GM18499 (cell line): Measurements from ENCODE around the gene S100A7.
"Not testable (repeated sequence)": the region's sequence is repeated elsewhere in the genome, so short reads cannot be mapped to it uniquely, and the experiment has no call there.

Experiments
- ATAC-seq: cut with Tn5 transposase; IDR thresholded peaks from one replicate; pipeline ENCODE4 v1.9.1; 2021; ENCODE audit warnings: moderate number of reproducible peaks; ENCODE audit not compliant: insufficient read depth, unreplicated experiment

The S100A7 gene

DNA sequence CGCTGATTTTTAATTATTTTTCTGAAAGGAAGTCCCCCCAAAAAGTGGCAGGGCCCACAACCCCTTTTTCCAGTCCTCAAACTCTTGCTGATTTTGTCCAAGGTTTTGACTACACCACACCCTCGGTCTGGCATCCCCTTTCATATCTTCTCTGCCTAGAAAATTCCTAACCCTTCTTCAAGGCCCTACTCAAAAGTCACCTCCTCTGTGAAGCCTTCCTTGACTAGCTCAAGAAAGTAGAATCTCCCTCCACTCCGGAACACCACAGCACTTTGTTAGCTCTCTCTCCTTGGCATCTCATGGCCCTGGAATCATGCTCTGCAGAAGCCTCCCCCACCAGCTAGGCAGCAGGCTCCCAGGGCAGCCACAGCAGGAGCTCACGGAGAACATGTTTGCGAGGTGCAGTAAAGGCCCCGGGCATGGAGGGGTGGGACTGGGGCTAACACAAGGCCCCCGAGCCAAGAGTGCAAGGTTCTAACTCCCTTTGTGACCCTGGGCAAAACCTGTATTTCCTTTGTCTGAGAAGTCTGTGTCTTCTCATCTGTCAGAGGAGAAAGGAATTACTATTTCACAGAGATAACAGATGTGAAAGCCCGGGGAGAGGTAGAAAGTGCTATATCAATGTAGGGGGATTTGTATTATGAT, 17.7 kb upstream of the S100A7 start:
- ATAC-seq, result no peak

DNA sequence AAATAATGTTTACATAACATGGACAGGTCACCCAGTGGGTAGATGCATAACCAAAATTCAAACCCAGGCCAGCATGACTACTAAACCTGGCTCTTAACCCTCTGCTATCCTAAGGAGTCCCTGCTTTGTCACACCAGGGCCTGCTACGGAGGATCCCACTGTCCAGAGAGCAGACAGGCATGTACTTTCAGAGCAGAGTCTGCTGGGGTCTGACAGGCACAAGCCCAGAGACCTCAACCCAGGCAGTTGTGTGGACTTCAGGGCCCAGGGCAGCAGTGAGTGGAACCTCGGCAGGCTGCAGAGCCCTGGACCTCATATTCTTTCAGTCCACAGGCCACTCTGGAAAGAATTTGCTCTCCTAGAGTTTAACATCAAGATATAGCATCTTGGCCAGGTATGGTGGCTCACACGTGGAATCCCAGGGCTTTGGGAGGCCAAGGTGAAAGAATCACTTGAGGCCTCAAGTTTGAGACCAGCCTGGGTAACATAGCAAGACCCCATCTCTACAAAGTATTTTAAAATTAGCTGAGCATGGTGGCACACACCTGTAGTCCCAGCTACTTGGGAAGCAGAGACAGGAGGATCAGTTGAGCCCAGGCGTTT, 16.1 kb upstream of the S100A7 start:
- no peak for ATAC-seq

DNA sequence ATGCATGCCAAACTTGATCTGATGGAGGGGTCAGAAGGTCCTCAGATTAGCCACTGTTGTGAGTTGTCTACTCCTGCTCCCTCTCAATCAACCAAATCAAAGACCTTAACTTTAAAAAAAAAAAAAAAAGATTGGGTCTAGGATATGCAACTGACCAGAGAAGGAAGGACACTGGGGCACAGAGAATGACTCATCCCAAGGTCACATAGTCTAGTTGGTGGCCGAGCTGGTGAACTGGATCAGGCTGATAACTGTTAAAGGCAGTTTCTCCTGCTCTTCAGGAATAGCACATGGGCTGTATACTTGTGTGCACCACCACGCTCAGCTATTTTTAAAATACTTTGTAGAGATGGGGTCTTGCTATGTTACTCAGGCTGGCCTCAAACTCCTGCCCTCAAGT, 14.8 kb upstream of the S100A7 start:
- ATAC-seq, result no peak

GRCh38 chr1:153474347-153474746, 13.9 kb upstream of the S100A7 start:
- ATAC-seq, result no peak

GRCh38 chr1:153470707-153471106, 10.3 kb upstream of the S100A7 start:
- ATAC-seq, result no peak

GRCh38 chr1:153466908-153467307, 6.5 kb upstream of the S100A7 start:
- no peak for ATAC-seq

- ATAC-seq, result no peak
Measured at GRCh38 chr1:153465811-153466636, 5.6 kb upstream of the S100A7 start.

DNA sequence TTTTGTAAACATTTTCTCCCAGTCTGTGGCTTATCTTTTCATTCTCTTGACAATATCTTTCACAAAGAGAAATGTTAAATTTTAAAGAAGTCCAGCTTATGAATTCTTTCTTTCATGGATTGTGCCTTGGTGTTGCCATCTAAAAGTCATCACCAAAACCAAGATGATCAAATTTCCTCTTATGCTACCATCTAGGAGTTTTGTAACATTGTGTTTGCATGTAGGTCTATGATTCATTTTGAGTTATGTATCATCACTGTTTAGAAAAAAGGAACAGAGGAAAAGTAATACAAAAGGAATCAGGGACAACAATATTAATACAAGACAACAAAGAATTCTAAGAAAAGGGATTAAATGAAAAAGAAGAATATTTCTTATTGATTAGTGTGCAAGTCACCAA, 2.3 kb upstream of the S100A7 start:
- not testable (repeated sequence) for ATAC-seq

DNA sequence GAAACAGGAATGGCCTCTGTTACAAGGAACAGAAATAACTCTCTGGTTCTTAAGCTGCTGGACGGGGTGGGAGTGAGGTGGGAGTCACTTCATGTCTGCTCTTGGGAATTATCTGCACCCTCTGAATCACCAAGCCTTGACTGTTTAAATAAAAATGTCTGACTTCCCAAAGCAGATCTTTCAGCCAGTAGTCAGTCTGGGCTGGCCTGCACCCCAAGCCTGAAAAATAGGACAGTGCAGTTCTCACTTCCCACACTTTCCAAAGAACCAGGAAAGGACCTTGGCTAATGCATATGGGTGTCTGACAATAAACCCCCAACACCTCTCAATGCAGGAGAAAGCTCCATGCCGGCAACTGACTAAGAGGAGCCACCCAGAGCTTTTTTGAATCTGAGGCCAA, 796 bp downstream of the S100A7 start:
- ATAC-seq, result no peak

DNA sequence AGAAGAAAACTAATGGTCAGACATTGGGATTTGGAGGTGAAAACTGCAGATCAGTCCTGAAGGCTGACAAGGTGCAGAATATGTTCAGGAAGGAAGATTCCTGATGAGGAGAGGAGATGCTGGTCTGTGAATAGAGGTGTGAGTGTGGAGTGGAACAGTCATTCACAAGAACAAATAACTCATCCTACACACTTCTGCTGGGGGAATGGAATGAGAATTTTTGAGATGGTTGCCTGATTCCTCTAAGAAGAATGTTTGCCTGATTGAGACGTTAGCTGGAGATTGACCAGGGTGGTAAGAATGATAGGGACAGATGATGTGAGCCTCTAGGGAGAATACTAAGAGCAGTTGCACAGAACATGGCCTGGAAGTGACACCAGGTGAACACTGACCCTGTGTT, 4.1 kb downstream of the S100A7 start:
- no peak for ATAC-seq

- ATAC-seq, result not testable (repeated sequence)
Measured at GRCh38 chr1:153448851-153449250, 11.6 kb downstream of the S100A7 start.

DNA sequence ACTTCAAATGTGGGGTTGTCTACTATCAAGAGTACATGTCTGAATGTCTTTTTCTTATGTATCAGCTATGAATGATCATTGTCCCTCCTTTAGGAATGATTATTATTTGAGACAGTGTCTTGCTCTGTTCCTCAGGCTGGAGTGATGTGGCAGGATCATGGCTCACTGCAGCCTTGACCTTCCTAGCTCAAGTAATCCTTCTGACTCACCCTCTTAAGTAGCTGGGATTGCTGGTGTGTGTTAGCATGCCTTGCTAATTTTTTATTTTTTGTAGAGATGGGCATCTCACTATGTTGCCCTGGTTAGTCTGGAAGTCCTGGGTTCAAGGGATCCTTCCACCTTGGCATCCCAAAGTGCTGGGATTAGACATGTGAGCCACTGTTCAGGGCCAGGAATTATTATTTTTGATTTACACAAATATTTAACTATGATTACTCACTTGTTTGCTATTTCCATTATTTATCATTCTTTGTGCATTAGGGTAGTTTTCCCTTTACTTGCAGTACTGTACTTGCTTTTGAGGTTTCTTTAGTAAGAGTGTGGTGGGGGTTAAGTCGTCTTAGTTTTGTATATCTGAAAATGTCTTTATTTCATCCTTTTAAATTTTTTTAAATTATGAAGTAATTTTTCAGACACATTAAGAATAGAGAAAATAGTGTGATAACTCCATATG, 12.8 kb downstream of the S100A7 start:
- ATAC-seq, result no peak

GRCh38 chr1:153444078-153444477, 16.4 kb downstream of the S100A7 start:
- ATAC-seq, result no peak

DNA sequence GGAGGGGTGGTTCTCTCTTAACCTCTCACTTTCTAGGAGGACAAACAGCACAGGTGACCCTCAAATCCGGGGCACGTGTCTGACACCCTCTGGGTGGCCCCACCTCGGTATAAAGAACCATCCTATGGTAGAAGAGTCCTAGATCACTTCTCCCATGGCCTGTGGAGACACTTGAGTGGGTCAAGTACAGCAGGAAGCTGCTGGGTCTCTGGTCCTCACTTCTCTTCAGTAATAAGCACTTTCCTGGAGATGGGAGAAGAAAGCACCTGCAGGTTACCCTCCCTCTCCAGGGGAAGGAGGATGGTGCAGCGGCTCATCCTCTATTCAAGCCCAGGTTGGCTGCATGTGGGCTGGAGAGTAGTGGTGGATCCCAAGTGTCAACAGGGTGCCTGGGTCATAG, 17.0 kb downstream of the S100A7 start:
- ATAC-seq, result no peak

DNA sequence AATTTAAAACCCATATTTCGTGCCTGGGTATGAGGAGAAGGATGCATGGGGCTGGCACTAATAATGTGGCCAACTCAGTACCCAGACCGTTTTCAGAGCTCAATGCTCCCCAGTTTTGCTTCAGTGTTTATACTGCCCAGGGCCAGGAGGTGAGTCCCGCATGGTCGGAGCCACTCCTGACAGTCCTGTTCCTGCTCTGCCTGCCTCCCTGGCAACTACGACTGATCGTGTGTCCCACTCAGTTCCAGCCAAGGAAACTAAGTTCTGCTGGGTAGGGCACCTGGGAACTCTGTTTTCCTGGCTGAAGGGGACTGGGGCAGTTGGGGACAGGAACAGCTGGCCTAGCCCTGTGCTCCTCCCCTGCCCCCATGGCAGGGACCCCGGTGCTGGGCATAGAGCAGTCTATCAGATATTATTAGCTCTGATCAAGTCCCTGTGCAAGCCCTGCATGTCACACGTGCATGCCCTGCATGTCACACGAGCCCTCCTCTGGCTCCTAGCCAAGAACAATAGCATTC, 19.2 kb downstream of the S100A7 start:
- ATAC-seq, result no peak

DNA sequence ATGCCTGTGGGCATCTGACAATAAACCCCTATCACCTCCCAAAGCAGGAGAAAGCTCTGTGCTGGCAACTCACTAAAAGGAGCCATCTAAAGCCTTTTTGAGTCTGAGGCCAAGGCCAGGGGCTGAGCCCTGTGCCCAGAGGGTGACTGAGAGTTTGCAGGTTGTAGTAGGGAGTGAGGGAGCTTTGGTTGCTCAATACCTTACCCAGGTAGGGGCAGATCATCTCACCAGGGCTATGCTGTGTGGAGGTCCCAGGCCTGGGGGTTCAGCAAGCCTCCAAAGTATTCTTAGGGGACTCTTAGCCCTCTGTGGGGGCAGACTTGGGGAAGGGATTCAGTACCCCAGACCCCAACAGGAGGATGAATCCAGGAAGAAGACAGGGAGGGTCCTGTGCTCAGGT, 21.2 kb downstream of the S100A7 start:
- no peak for ATAC-seq

GRCh38 chr1:153438599-153438998, 21.9 kb downstream of the S100A7 start:
- no peak for ATAC-seq

DNA sequence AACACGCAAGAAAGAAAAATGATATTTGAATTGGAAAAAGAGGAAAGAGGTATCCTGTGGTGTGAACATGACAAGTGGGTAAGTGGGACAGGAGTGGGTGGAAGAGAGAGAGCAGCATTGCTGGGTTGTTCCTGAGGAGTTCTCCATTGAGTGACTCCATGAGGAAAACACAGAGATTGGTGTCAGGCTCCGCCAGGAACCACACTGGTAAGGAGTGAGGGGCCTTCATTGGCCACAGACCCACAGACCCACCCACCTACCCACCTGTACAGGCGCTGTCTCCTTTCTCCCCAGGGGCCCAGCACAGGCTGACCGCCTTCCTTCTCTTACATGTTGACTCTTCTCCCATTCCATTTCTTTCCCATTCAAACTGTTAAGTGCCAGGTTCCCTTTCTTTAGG, 23.2 kb downstream of the S100A7 start:
- no peak for ATAC-seq

DNA sequence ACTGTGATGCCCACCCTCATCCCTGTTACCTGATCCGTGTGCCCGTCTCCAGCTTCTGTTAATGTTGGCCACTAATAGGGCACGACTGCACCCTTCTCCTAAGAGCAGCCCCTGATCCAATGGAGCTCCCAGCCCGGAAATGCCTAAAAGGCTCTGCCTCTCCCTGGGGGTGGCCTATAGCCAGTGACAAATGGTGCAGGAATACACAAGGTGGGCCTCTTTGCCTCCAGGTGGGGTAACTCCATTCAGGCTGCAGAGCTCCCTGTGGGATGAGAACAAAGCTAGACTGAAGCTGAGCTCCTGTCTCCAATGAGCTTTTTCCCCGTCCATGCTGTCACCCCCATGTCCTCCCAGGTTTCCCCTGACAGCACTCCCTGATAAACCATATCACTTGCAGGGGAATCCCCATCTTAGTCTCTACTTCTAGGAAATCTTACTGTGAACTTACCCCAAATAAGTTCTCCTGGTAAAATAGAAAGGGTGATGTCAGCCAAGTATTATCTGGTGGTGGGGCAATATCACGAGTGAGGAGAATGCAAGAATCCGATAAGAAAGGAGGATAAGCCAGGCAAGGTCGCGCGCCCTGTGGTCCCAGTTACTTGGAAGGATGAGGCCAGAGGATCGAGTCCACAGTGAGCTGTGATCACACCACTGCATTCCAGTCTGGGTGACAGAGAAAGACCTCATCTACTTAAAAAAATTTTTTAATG, 25.6 kb downstream of the S100A7 start:
- no peak for ATAC-seq
